HEK293T (cell line): ENCODE measurements around the gene OSBPL2.
A peak's percentile ranks its signal among the peaks of the same experiment; 100 is the strongest.

Experiments used
- CTCF ChIA-PET: fragments of 350-600 bp; formaldehyde crosslinking; extraction: SDS; loops from one replicate; lab custom pipeline; 2021; ENCODE audit warnings: antibody characterized with exemption, inconsistent platforms; lab: Yijun Ruan, JAX
- POLR2A ChIA-PET: fragments of 350-600 bp; formaldehyde crosslinking; extraction: SDS; loops from one replicate; lab custom pipeline; 2020; ENCODE audit warnings: antibody characterized with exemption, inconsistent platforms; lab: Yijun Ruan, JAX
- DNase-seq: peaks from one replicate; pipeline ENCODE4 v3.0.0; 2012; ENCODE audit warnings: mixed read lengths; ENCODE audit errors: extremely low spot score
- ARNT ChIP-seq: fragments of 450-650 bp; IDR thresholded peaks from 2 replicates; pipeline ENCODE4 v1.6.1; 2017; ENCODE audit warnings: mild to moderate bottlenecking
- BHLHE40 ChIP-seq: fragments of 450-650 bp; IDR thresholded peaks from 2 replicates; pipeline ENCODE4 v1.6.1; 2016; ENCODE audit warnings: mild to moderate bottlenecking, moderate library complexity, borderline replicate concordance
- CTBP1 ChIP-seq: fragments of 450-650 bp; IDR thresholded peaks from 2 replicates; pipeline ENCODE4 v1.6.1; 2016; ENCODE audit warnings: borderline replicate concordance
- ELF4 ChIP-seq: fragments of 450-650 bp; IDR thresholded peaks from 2 replicates; pipeline ENCODE4 v1.6.1; 2017; ENCODE audit warnings: antibody characterized with exemption
- FOXA1 ChIP-seq: fragments of 450-650 bp; IDR thresholded peaks from 2 replicates; pipeline ENCODE4 v1.6.1; 2016; ENCODE audit warnings: mild to moderate bottlenecking
- FOXK2 ChIP-seq: fragments of 450-650 bp; IDR thresholded peaks from 2 replicates; pipeline ENCODE4 v1.6.1; 2016; ENCODE audit warnings: mild to moderate bottlenecking
- FOXM1 ChIP-seq: fragments of 450-650 bp; IDR thresholded peaks from 2 replicates; pipeline ENCODE4 v1.6.1; 2017; ENCODE audit warnings: mild to moderate bottlenecking, borderline replicate concordance
- HDGF ChIP-seq: fragments of 450-650 bp; IDR thresholded peaks from 2 replicates; pipeline ENCODE4 v1.6.1; 2017; ENCODE audit warnings: antibody characterized with exemption, borderline replicate concordance
- L3MBTL2 ChIP-seq: fragments of 450-650 bp; conservative IDR thresholded peaks from 2 replicates; pipeline ENCODE4 v1.6.1; 2016; ENCODE audit warnings: mild to moderate bottlenecking
- LEF1 ChIP-seq: fragments of 450-650 bp; IDR thresholded peaks from 2 replicates; pipeline ENCODE4 v1.6.1; 2017; ENCODE audit warnings: mild to moderate bottlenecking, borderline replicate concordance
- NFRKB ChIP-seq: fragments of 450-650 bp; IDR thresholded peaks from 2 replicates; pipeline ENCODE4 v1.6.1; 2016; ENCODE audit warnings: mild to moderate bottlenecking, moderate library complexity
- PKNOX1 ChIP-seq: fragments of 450-650 bp; IDR thresholded peaks from 2 replicates; pipeline ENCODE4 v1.6.1; 2016
- SP1 ChIP-seq: fragments of 450-650 bp; IDR thresholded peaks from 2 replicates; pipeline ENCODE4 v1.6.1; 2017
- SUZ12 ChIP-seq: fragments of 450-650 bp; IDR thresholded peaks from 2 replicates; pipeline ENCODE4 v1.6.1; 2016; ENCODE audit warnings: mild to moderate bottlenecking
- TARDBP ChIP-seq: fragments of 450-650 bp; IDR thresholded peaks from 2 replicates; pipeline ENCODE4 v1.6.1; 2016
- ZNF384 ChIP-seq: fragments of 450-650 bp; IDR thresholded peaks from 2 replicates; pipeline ENCODE4 v1.6.1; 2016

The OSBPL2 gene

GRCh38 chr20:62225026-62225425 lies 13.3 kb upstream of the OSBPL2 start:
- ChIA-PET CTCF (no interaction called here), POLR2A (no interaction called here)
- no peak for DNase-seq
- TF ChIP-seq HDGF, result no peak
- TF ChIP-seq FOXA1, result no peak
- no peak for TF ChIP-seq FOXK2
- no peak for TF ChIP-seq FOXM1
- no peak for TF ChIP-seq ZNF384
- TF ChIP-seq ELF4, result no peak

- TF ChIP-seq L3MBTL2 (no peak), NFRKB (no peak)
- no peak for DNase-seq
- ChIA-PET CTCF (no interaction called here), POLR2A (no interaction called here)
These were observed 12.3 kb upstream of the OSBPL2 start for GRCh38 chr20:62225820-62226635.

- ChIA-PET POLR2A (no interaction called here), CTCF (no interaction called here)
- DNase-seq, result no peak
- no peak for TF ChIP-seq HDGF
- TF ChIP-seq ELF4, result no peak
- TF ChIP-seq BHLHE40, result no peak
These were observed 11.4 kb upstream of the OSBPL2 start for GRCh38 chr20:62226707-62227590.

GRCh38 chr20:62227591-62227976 lies 10.7 kb upstream of the OSBPL2 start:
- no peak for DNase-seq
- TF ChIP-seq FOXA1 (no peak), CTBP1 (no peak), ELF4 (no peak), L3MBTL2 (no peak), LEF1 (no peak), PKNOX1 (no peak), NFRKB (no peak), FOXM1 (no peak), BHLHE40 (no peak), ZNF384 (no peak), FOXK2 (no peak), TARDBP (no peak), SUZ12 (no peak), SP1 (no peak), HDGF (no peak), ARNT (no peak)
- POLR2A ChIA-PET, result no interaction called here
- CTCF ChIA-PET, result no interaction called here

GRCh38 chr20:62227977-62228958 lies 10.1 kb upstream of the OSBPL2 start:
- ChIA-PET CTCF (no interaction called here), POLR2A (no interaction called here)
- no peak for DNase-seq
- TF ChIP-seq L3MBTL2 (0 out of 2 replicates have a peak, but pooled peaks have one; percentile 16), FOXK2 (no peak)

- ChIA-PET POLR2A (no interaction called here), CTCF (no interaction called here)
- DNase-seq, result no peak
- TF ChIP-seq CTBP1 (no peak), PKNOX1 (no peak), SP1 (no peak), ARNT (no peak), FOXA1 (no peak)
These were observed 9.3 kb upstream of the OSBPL2 start for GRCh38 chr20:62228982-62229545.

GRCh38 chr20:62229667-62230066 lies 8.7 kb upstream of the OSBPL2 start:
- TF ChIP-seq LEF1, result no peak
- TF ChIP-seq FOXM1, result no peak
- no peak for TF ChIP-seq HDGF
- TF ChIP-seq FOXA1, result no peak
- TF ChIP-seq FOXK2, result no peak
- no peak for TF ChIP-seq BHLHE40
- no peak for TF ChIP-seq TARDBP
- no peak for TF ChIP-seq SP1
- DNase-seq, result no peak
- ChIA-PET CTCF (no interaction called here), POLR2A (no interaction called here)
